ENCODE data around the gene CACNA1D. TPM values are rescaled to one million over a fixed set of nuclear protein-coding genes. Genes with fewer than 3 reads are reported as not detected.

CACNA1D gene
- total RNA-seq, 1 donor from 2014 or later: 0.95 TPM

GRCh38 chr3:53803816-53804695 lies 309.6 kb downstream of the CACNA1D start:
- Mint-ChIP-seq H3K4me1 (ENCODE audit: low read depth) (peaks cover 30% of the 10 kb centered on the region), H3K4me3 (ENCODE audit: unreplicated experiment) (no peak overlapping the region), H3K27ac (ENCODE audit: unreplicated experiment) (peak overlapping the region; percentile 60), H3K9me3 (ENCODE audit: low read depth) (no peaks in the 10 kb centered on the region), H3K27me3 (ENCODE audit: low read depth) (no peaks in the 10 kb centered on the region), H3K36me3 (ENCODE audit: low read depth) (no peaks in the 10 kb centered on the region)
- TF ChIP-seq, protein P1, sequence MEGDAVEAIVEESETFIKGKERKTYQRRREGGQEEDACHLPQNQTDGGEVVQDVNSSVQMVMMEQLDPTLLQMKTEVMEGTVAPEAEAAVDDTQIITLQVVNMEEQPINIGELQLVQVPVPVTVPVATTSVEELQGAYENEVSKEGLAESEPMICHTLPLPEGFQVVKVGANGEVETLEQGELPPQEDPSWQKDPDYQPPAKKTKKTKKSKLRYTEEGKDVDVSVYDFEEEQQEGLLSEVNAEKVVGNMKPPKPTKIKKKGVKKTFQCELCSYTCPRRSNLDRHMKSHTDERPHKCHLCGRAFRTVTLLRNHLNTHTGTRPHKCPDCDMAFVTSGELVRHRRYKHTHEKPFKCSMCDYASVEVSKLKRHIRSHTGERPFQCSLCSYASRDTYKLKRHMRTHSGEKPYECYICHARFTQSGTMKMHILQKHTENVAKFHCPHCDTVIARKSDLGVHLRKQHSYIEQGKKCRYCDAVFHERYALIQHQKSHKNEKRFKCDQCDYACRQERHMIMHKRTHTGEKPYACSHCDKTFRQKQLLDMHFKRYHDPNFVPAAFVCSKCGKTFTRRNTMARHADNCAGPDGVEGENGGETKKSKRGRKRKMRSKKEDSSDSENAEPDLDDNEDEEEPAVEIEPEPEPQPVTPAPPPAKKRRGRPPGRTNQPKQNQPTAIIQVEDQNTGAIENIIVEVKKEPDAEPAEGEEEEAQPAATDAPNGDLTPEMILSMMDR (IDR thresholded peaks at IDR 0.05): no peak
- DNase-seq (ENCODE audit: low spot score): peak; percentile 64

DNA sequence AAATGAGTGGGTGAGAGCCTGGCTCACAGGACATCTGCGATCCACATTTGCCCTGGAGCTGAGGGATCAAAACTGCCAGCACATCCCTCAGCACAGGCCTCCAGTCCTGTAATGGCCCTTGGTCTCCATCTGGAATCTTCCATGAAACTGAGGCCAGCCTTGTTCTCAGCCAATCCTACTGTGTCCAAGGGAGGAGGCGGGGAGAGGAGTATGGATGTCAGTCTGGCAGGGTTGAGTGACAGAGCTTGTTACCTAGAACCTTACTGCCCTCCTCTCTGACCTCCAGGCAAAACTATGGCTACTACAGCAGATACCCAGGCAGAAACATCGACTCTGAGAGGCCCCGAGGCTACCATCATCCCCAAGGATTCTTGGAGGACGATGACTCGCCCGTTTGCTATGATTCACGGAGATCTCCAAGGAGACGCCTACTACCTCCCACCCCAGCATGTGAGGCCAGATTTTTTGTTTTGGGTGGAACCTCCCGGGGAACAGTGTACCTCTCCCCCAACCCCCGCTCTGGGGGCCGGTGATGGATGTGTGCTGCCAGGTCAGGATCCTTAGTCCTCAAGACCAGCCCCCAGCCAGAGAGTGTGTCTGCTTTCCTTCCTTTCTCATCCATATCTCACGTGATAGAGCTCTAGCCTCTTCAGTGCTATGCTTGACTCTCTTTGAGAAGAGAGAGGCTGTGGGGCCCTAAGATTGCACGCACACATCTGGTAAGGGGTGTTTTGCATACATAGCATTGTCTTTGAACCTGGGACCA lies 310.5 kb downstream of the CACNA1D start:
- TF ChIP-seq, protein P1 (IDR thresholded peaks at IDR 0.05): no peak
- H3K9me3 Mint-ChIP-seq (ENCODE audit: low read depth): no peaks in the 10 kb centered on the region
- peak; percentile 57 for DNase-seq (ENCODE audit: low spot score)
- no peaks in the 10 kb centered on the region for H3K27me3 Mint-ChIP-seq (ENCODE audit: low read depth)
- H3K4me3 Mint-ChIP-seq (ENCODE audit: unreplicated experiment): no peak overlapping the region
- H3K36me3 Mint-ChIP-seq (ENCODE audit: low read depth): no peaks in the 10 kb centered on the region
- H3K27ac Mint-ChIP-seq (ENCODE audit: unreplicated experiment): peak overlapping the region; percentile 88
- H3K4me1 Mint-ChIP-seq (ENCODE audit: low read depth): peaks cover 30% of the 10 kb centered on the region

GRCh38 chr3:53805463-53806159 lies 311.2 kb downstream of the CACNA1D start:
- Mint-ChIP-seq H3K4me3 (ENCODE audit: unreplicated experiment) (no peak overlapping the region), H3K9me3 (ENCODE audit: low read depth) (no peaks in the 10 kb centered on the region), H3K27ac (ENCODE audit: unreplicated experiment) (peak overlapping the region; percentile 88), H3K36me3 (ENCODE audit: low read depth) (no peaks in the 10 kb centered on the region), H3K27me3 (ENCODE audit: low read depth) (no peaks in the 10 kb centered on the region), H3K4me1 (ENCODE audit: low read depth) (peaks cover 30% of the 10 kb centered on the region)
- peak; percentile 71 for DNase-seq (ENCODE audit: low spot score)
- TF ChIP-seq, protein P1 (IDR thresholded peaks at IDR 0.05): no peak

DNA sequence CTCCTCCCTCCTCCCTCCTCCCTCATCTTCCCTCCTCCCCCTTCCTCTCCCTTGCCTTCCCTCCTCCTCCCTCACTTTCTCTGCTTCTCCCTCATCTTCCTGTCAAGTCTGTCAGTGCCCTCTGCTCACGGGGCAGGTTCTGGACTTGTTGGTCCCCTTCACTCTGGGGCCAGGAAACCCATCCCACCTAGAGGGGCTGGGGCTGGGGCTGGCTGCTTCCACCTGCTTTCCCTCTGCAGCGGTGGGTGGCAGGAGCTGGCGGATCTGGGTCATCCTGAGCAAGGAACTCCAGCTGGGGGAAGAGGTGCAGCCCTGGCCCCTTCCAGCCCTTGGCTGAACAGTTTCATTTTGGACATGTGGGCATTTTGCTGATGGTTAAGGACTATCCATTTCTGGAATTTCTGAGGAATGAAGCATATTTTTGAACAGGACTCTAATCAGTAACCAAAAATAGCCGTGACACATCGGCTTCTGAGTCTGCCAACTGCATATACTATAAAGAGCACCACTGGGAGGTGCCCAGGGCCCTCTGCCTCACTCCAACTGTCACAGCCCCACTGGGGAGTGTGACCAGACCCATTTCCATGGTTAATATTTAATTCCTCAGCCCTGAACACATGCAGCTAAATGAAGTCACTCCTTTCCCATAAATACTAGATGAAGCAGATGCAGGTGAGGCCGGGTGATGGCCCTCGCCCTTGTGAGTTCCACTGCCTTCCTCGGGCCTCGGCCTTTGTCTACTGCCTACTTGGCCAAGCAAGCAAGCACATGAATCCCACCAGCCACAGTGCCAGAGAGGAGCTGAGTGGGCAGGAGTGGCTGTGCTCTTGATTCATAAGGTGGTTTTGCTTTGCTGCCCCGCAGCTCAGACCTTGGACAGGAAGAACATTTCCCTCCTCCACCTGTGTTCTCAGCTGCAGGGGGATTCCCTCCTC lies 312.0 kb downstream of the CACNA1D start:
- peak overlapping the region; percentile 20 for H3K4me3 Mint-ChIP-seq (ENCODE audit: unreplicated experiment)
- no peaks in the 10 kb centered on the region for H3K27me3 Mint-ChIP-seq (ENCODE audit: low read depth)
- peaks cover 30% of the 10 kb centered on the region for H3K4me1 Mint-ChIP-seq (ENCODE audit: low read depth)
- TF ChIP-seq, protein P1 (IDR thresholded peaks at IDR 0.05): peak; percentile 49
- H3K36me3 Mint-ChIP-seq (ENCODE audit: low read depth): no peaks in the 10 kb centered on the region
- no peaks in the 10 kb centered on the region for H3K9me3 Mint-ChIP-seq (ENCODE audit: low read depth)
- peak; percentile 72 for DNase-seq (ENCODE audit: low spot score)
- peak overlapping the region; percentile 86 for H3K27ac Mint-ChIP-seq (ENCODE audit: unreplicated experiment)
